Measurements from ENCODE around the gene PCNT. TPM values are rescaled to one million over a fixed set of nuclear protein-coding genes. Genes with fewer than 3 reads are reported as not detected.

PCNT gene
- total and polyA plus RNA-seq, 2 experiments from 2014 or later = 18.3 to 26.6 TPM

- H3K36me3 ChIP-seq = no peaks in the 10 kb centered on the region
- H3K27ac ChIP-seq = no peak overlapping the region
- TF ChIP-seq, protein P1, sequence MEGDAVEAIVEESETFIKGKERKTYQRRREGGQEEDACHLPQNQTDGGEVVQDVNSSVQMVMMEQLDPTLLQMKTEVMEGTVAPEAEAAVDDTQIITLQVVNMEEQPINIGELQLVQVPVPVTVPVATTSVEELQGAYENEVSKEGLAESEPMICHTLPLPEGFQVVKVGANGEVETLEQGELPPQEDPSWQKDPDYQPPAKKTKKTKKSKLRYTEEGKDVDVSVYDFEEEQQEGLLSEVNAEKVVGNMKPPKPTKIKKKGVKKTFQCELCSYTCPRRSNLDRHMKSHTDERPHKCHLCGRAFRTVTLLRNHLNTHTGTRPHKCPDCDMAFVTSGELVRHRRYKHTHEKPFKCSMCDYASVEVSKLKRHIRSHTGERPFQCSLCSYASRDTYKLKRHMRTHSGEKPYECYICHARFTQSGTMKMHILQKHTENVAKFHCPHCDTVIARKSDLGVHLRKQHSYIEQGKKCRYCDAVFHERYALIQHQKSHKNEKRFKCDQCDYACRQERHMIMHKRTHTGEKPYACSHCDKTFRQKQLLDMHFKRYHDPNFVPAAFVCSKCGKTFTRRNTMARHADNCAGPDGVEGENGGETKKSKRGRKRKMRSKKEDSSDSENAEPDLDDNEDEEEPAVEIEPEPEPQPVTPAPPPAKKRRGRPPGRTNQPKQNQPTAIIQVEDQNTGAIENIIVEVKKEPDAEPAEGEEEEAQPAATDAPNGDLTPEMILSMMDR (IDR thresholded peaks at IDR 0.05; ENCODE audit: low read depth, low read length) = no peak
- no peaks in the 10 kb centered on the region for H3K9me3 ChIP-seq (ENCODE audit: low read depth)
- H3K4me3 ChIP-seq = no peak overlapping the region
- no peak for DNase-seq (ENCODE audit: low read depth in 1 of 2, low spot score in 1 of 2)
- H3K4me1 ChIP-seq (ENCODE audit: low read depth) = peaks cover 7% of the 10 kb centered on the region
- H3K27me3 ChIP-seq = no peaks in the 10 kb centered on the region
Observed at GRCh38 chr21:46318464-46318845, 5.5 kb upstream of the PCNT start.

DNA sequence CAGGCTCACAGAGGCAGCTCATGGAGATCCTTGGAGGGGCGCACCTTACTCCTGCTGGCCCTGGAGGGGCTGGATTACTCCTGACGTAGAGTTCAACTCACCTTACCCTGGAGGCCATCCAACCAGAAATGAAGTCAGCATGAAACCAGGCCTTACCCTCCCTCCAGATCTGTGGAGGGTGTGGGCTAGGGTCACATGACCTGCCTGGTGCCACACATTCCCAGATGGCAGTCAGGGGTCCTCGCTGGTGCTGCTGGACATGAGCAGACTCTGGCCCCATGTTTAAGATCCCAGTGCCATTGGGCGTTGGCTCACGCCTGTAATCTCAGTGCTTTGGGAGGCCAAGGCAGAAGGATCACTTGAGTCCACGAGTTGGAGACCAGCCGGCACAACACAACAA, 4.8 kb upstream of the PCNT start:
- peaks cover 7% of the 10 kb centered on the region for H3K4me1 ChIP-seq (ENCODE audit: low read depth)
- no peaks in the 10 kb centered on the region for H3K9me3 ChIP-seq (ENCODE audit: low read depth)
- no peaks in the 10 kb centered on the region for H3K27me3 ChIP-seq
- H3K36me3 ChIP-seq = no peaks in the 10 kb centered on the region
- TF ChIP-seq, protein P1 (IDR thresholded peaks at IDR 0.05; ENCODE audit: low read depth, low read length) = no peak
- no peak for DNase-seq (ENCODE audit: low read depth in 1 of 2, low spot score in 1 of 2)
- H3K27ac ChIP-seq = no peak overlapping the region
- H3K4me3 ChIP-seq = no peak overlapping the region

GRCh38 chr21:46320331-46320801, 3.6 kb upstream of the PCNT start:
- TF ChIP-seq, protein P1 (IDR thresholded peaks at IDR 0.05; ENCODE audit: low read depth, low read length) = no peak
- Histone ChIP-seq H3K4me1 (ENCODE audit: low read depth) (peaks cover 7% of the 10 kb centered on the region), H3K9me3 (ENCODE audit: low read depth) (no peaks in the 10 kb centered on the region), H3K27me3 (no peaks in the 10 kb centered on the region), H3K27ac (no peak overlapping the region), H3K36me3 (no peaks in the 10 kb centered on the region), H3K4me3 (no peak overlapping the region)
- DNase-seq (ENCODE audit: low read depth in 1 of 2, low spot score in 1 of 2) = peak in 1 of 2 donors; percentile 6

GRCh38 chr21:46322351-46323226, 1.4 kb upstream of the PCNT start:
- Histone ChIP-seq H3K27me3 (no peaks in the 10 kb centered on the region), H3K4me3 (peak overlapping the region; percentile 86), H3K27ac (peak overlapping the region; percentile 65), H3K4me1 (ENCODE audit: low read depth) (peaks cover 10% of the 10 kb centered on the region), H3K9me3 (ENCODE audit: low read depth) (no peaks in the 10 kb centered on the region), H3K36me3 (no peaks in the 10 kb centered on the region)
- TF ChIP-seq, protein P1 (IDR thresholded peaks at IDR 0.05; ENCODE audit: low read depth, low read length) = no peak
- peak; percentile 21 to 45 for DNase-seq (ENCODE audit: low read depth in 1 of 2, low spot score in 1 of 2)

DNA sequence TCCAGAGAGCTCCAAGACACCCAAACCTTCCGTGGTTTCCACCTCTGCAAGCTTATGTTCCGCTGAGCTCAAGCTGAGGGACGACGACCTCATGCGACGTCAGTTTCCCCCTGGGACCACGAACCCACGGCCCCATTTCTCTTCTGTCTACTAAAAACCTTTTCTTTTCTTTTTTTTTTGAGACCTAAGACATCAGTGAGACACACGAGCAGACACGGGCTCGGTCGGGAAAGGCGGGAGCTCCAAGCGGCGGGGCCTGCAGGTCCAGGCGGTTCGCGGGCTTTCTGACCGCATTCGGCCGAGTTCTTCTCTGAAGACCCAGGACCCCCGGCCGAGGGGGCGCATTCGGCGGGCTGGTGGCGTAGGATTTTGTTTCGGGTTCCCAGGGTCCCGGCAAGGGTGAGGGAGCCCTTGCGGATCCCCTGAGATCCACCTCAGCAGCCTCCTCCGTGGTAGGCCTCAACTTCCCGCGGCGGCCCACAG, 688 bp upstream of the PCNT start:
- H3K36me3 ChIP-seq = no peaks in the 10 kb centered on the region
- no peaks in the 10 kb centered on the region for H3K9me3 ChIP-seq (ENCODE audit: low read depth)
- TF ChIP-seq, protein P1 (IDR thresholded peaks at IDR 0.05; ENCODE audit: low read depth, low read length) = no peak
- no peaks in the 10 kb centered on the region for H3K27me3 ChIP-seq
- H3K27ac ChIP-seq = peak overlapping the region; percentile 65
- H3K4me3 ChIP-seq = peak overlapping the region; percentile 86
- peak in 1 of 2 donors; percentile 28 for DNase-seq (ENCODE audit: low read depth in 1 of 2, low spot score in 1 of 2)
- peaks cover 10% of the 10 kb centered on the region for H3K4me1 ChIP-seq (ENCODE audit: low read depth)

Measured in cardiac muscle cell (in vitro differentiated cells and primary cell).